Stimulated activated effector memory CD8-positive, alpha-beta T cell treated with anti-CD3 and anti-CD28 coated beads, Interleukin-12 subunit alpha, Interleukin-12 subunit beta, amount 100 ng/mL, for 72 hours (primary cell): ENCODE data around the gene MTNR1B.

Source experiments
- ATAC-seq: fragments of 150-1000 bp; cut with Tn5 transposase; 2 replicates; pipeline ENCODE4 v1.10.0; 2021
- DNase-seq, 2 donors: peaks; one replicate each; pipeline ENCODE4 v3.0.0; 2021 to 2022; ENCODE audit warnings: low spot score in 2 of 2
- H3K27ac Mint-ChIP-seq: one replicate; pipeline ENCODE4 v1.8.0; 2022; ENCODE audit warnings: mild to moderate bottlenecking, mixed read lengths
- H3K36me3 Mint-ChIP-seq: one replicate; pipeline ENCODE4 v1.8.0; 2022; ENCODE audit warnings: mild to moderate bottlenecking, mixed read lengths
- H3K4me1 Mint-ChIP-seq: one replicate; pipeline ENCODE4 v1.8.0; 2022; ENCODE audit warnings: mixed read lengths
- H3K4me3 Mint-ChIP-seq: one replicate; pipeline ENCODE4 v1.8.0; 2022; ENCODE audit warnings: mild to moderate bottlenecking, mixed read lengths
- H3K9me3 Mint-ChIP-seq: one replicate; pipeline ENCODE4 v1.8.0; 2022; ENCODE audit warnings: mixed read lengths

MTNR1B gene

DNA sequence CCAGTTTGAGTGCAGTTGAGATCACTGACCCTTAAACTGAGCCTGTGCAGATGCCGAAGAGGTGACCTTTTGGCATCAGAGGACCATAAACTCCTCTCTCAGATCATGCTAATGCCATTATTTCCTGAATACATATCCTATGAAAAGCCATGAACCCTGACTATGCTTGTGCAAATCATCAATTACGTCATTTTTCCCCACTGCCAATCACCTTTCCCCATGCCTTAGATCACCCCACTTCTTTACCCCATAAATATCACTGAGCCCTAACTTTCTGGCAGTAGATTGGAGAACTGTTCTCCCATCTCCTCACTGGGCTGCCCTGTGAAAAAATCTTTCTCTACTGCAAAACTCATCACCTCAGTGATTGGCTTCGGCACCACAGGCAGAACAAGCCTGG, 32.9 kb downstream of the MTNR1B start:
- Mint-ChIP-seq H3K36me3 (no peaks in the 10 kb centered on the region), H3K9me3 (no peaks in the 10 kb centered on the region), H3K27ac (no peak overlapping the region), H3K4me3 (no peak overlapping the region), H3K4me1 (no peaks in the 10 kb centered on the region)
- ATAC-seq = no peak
- DNase-seq = no peak

DNA sequence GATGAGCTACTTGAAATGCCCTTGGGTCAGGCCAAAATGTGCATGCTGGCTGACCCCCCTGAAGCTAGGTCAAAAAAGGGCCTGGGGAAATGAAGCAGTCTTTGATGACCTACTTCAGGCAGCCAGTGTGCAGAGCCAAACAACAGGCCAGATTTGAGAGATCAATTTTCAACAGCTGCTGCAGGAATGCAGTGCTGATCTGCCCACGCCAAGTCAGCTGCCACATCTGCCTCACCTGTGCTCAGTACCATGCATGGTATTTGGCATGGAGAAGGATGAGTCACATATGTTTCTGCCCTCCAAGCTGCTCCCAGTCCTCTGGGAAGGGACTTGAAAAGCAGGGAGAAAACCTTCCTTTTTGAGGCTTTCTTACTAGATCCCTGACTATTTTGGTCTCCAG, 35.8 kb downstream of the MTNR1B start:
- no peak for ATAC-seq
- Mint-ChIP-seq H3K27ac (no peak overlapping the region), H3K9me3 (no peaks in the 10 kb centered on the region), H3K36me3 (no peaks in the 10 kb centered on the region), H3K4me1 (no peaks in the 10 kb centered on the region), H3K4me3 (no peak overlapping the region)
- DNase-seq = no peak

- no peak for ATAC-seq
- H3K9me3 Mint-ChIP-seq = peaks cover 7% of the 10 kb centered on the region
- H3K4me1 Mint-ChIP-seq = no peaks in the 10 kb centered on the region
- no peak overlapping the region for H3K27ac Mint-ChIP-seq
- no peaks in the 10 kb centered on the region for H3K36me3 Mint-ChIP-seq
- H3K4me3 Mint-ChIP-seq = no peak overlapping the region
- DNase-seq = no peak
Observed at GRCh38 chr11:93013646-93014045, 44.2 kb downstream of the MTNR1B start.

DNA sequence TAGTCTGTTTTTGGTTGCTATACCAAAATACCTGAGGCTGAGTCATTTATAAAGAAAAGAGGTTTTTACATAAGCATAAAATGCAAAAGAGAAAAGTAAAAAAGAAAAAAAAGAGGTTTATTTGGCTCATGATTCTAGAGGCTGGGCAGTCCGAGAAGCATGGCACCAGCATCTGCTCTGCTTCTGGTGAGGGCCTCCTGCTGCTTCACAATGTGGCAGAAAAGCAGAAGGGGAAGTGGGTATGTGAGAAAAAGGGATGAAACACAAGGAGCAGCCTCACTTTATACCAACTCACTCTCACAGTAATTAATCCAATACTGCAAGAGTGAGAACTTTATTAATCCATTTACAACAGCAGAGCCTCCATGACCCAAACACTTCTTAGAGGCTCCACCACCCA, 47.1 kb downstream of the MTNR1B start:
- H3K4me3 Mint-ChIP-seq = no peak overlapping the region
- ATAC-seq = no peak
- H3K27ac Mint-ChIP-seq = no peak overlapping the region

GRCh38 chr11:93017821-93018690, 48.6 kb downstream of the MTNR1B start:
- Mint-ChIP-seq H3K27ac (no peak overlapping the region), H3K9me3 (peaks cover 7% of the 10 kb centered on the region), H3K4me1 (no peaks in the 10 kb centered on the region), H3K36me3 (no peaks in the 10 kb centered on the region), H3K4me3 (no peak overlapping the region)
- no peak for ATAC-seq
- DNase-seq = no peak

More for the DNA sequence above, 47.1 kb downstream of the MTNR1B start:
- H3K36me3 Mint-ChIP-seq = no peaks in the 10 kb centered on the region
- H3K4me1 Mint-ChIP-seq = no peaks in the 10 kb centered on the region
- DNase-seq = no peak
- H3K9me3 Mint-ChIP-seq = peaks cover 7% of the 10 kb centered on the region

DNA sequence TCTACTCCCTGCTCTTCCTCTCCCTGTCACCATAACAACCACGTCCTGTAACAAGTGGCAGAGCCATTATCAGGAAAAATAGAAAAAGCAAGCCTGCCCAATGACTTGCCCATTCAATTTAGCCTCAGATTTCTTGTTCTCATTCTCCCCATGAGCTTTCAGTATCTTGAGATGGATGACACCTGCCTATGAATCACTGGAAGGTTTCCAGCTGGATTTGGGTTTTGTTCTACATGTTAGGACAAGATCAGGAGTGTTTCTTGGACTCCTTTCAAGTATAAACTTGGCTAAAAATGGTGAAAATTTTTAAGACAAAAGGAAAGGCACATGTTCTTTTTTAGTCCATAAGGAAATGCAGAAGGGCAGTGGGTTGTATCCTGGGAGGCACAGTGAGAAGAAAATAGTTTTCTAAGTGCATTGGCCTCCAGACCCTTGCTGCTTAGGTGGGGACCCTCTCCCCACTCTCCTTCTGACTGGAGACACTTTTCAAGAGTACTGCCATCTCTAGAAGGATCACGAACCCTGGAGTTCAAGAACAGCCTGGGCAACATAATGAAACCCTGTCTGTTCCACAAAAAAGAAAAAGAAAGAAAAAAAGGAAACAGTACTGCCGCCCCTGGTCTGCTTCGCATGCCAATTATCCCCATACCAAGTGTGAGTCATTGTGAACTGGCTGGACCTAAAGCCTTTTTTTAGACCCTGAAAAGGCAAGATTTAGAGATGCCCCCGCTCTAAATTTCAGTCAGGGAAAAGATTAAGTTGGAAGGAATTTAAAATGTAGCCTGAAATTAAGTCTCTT, 51.0 kb downstream of the MTNR1B start:
- no peaks in the 10 kb centered on the region for H3K36me3 Mint-ChIP-seq
- no peak overlapping the region for H3K4me3 Mint-ChIP-seq
- H3K9me3 Mint-ChIP-seq = peaks cover 3% of the 10 kb centered on the region
- no peak for ATAC-seq
- no peak overlapping the region for H3K27ac Mint-ChIP-seq
- no peaks in the 10 kb centered on the region for H3K4me1 Mint-ChIP-seq
- DNase-seq = no peak

GRCh38 chr11:93024369-93024768, 54.9 kb downstream of the MTNR1B start:
- peak; percentile 28 for ATAC-seq
- Mint-ChIP-seq H3K9me3 (no peaks in the 10 kb centered on the region), H3K36me3 (no peaks in the 10 kb centered on the region), H3K4me1 (no peaks in the 10 kb centered on the region), H3K4me3 (no peak overlapping the region), H3K27ac (no peak overlapping the region)
- no peak for DNase-seq

DNA sequence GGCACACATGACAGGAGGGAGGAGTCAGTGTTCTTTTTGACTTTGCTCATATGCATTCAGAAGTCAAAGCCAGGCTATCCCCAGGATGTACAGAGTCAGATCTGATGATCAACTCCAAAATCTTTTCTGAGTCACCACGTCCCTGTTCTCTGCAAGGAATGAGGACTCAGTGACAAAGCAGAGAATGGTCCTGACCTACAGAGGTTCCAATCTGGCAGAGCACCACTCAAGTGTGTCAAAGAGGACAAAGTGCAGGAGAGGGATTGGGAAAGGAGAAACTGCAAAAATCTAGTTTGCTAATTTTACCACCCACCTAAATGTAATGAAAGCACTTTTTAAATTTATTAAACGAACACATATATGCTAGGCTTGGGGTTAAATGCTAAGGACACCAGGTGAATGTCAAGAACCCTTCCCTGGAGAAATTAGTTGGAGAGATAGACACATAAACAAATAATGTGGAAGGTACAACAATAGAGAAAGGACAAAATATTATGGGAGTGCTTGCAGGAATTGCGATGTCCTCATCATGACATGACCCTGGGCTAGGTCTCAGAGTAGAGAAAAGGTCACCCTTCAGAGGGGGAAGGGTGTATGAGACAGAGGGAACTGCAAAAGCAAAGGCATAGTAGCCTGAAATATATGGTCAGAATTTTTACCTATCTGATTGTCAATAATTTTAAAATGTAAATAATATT, 56.3 kb downstream of the MTNR1B start:
- no peaks in the 10 kb centered on the region for H3K9me3 Mint-ChIP-seq
- no peaks in the 10 kb centered on the region for H3K4me1 Mint-ChIP-seq
- no peaks in the 10 kb centered on the region for H3K36me3 Mint-ChIP-seq
- H3K4me3 Mint-ChIP-seq = no peak overlapping the region
- H3K27ac Mint-ChIP-seq = no peak overlapping the region
- DNase-seq (no peak), ATAC-seq (no peak)

GRCh38 chr11:93028960-93029522, 59.6 kb downstream of the MTNR1B start:
- no peaks in the 10 kb centered on the region for H3K36me3 Mint-ChIP-seq
- no peak for ATAC-seq
- no peak overlapping the region for H3K4me3 Mint-ChIP-seq

GRCh38 chr11:93031386-93031785, 61.9 kb downstream of the MTNR1B start:
- Mint-ChIP-seq H3K36me3 (no peaks in the 10 kb centered on the region), H3K4me3 (no peak overlapping the region), H3K4me1 (peaks cover 5% of the 10 kb centered on the region), H3K9me3 (no peaks in the 10 kb centered on the region), H3K27ac (no peak overlapping the region)
- ATAC-seq (no peak), DNase-seq (no peak)

More at GRCh38 chr11:93028960-93029522, 59.6 kb downstream of the MTNR1B start:
- Mint-ChIP-seq H3K4me1 (peaks cover 5% of the 10 kb centered on the region), H3K27ac (no peak overlapping the region), H3K9me3 (no peaks in the 10 kb centered on the region)
- no peak for DNase-seq
